Fibroblast of skin of scalp (primary cell): Measurements from ENCODE around the gene AATK. TPM values are rescaled to one million over a fixed set of nuclear protein-coding genes. Genes with fewer than 3 reads are reported as not detected.
A peak's percentile ranks its signal among the peaks of the same experiment; 100 is the strongest.

ENCODE experiments used
- DNase-seq: peaks from one replicate; pipeline ENCODE4 v3.0.0-alpha.2; 2013
- polyA plus RNA-seq, 2 experiments: library from polyadenylated mRNA; unstranded; fragments of 120-200 nt; gene quantifications; one replicate each; pipeline ENCODE4 v1.2.1, GENCODE V29; 2013; ENCODE audit not compliant: insufficient read length in 2 of 2

Gene AATK
- 0.18 TPM for polyA plus RNA-seq (2013, experiment 1 of 2; ENCODE audit: insufficient read length)
- 0.69 TPM for polyA plus RNA-seq (2013, experiment 2 of 2; ENCODE audit: insufficient read length)

GRCh38 chr17:81166033-81166492 lies at the start of gene AATK:
Gene AATK (minus strand): TSS chr17:81166221. CDS start chr17:81165992, 229 bp downstream.
- no peak for DNase-seq

GRCh38 chr17:81213978-81214377 lies 48.0 kb upstream of the AATK start:
- no peak for DNase-seq

GRCh38 chr17:81212365-81212764 lies 46.3 kb upstream of the AATK start:
- DNase-seq: no peak

- no peak for DNase-seq
Observed at GRCh38 chr17:81210868-81211267, 44.8 kb upstream of the AATK start.

- DNase-seq: no peak
Observed at GRCh38 chr17:81210466-81210865, 44.4 kb upstream of the AATK start.

- DNase-seq: no peak
Observed at GRCh38 chr17:81209141-81209540, 43.1 kb upstream of the AATK start.

GRCh38 chr17:81208651-81209050 lies 42.6 kb upstream of the AATK start:
- no peak for DNase-seq

GRCh38 chr17:81207610-81208581 lies 41.9 kb upstream of the AATK start:
- DNase-seq: no peak

GRCh38 chr17:81206657-81207056 lies 40.6 kb upstream of the AATK start:
- no peak for DNase-seq

GRCh38 chr17:81206166-81206565 lies 40.1 kb upstream of the AATK start:
- peak; percentile 34 for DNase-seq

GRCh38 chr17:81204578-81204977 lies 38.6 kb upstream of the AATK start:
- no peak for DNase-seq

GRCh38 chr17:81203136-81203535 lies 37.1 kb upstream of the AATK start:
- DNase-seq: no peak

- no peak for DNase-seq
Observed at GRCh38 chr17:81202318-81202717, 36.3 kb upstream of the AATK start.

- peak; percentile 59 for DNase-seq
Observed at GRCh38 chr17:81200695-81201580, 34.9 kb upstream of the AATK start.

GRCh38 chr17:81200201-81200600 lies 34.2 kb upstream of the AATK start:
- DNase-seq: no peak

- no peak for DNase-seq
Observed at GRCh38 chr17:81199482-81199830, 33.4 kb upstream of the AATK start.

- no peak for DNase-seq
Observed at GRCh38 chr17:81198826-81199481, 32.9 kb upstream of the AATK start.

- DNase-seq: no peak
Observed at GRCh38 chr17:81197831-81198490, 31.9 kb upstream of the AATK start.

GRCh38 chr17:81197409-81197795 lies 31.4 kb upstream of the AATK start:
- DNase-seq: no peak

- DNase-seq: no peak
Observed at GRCh38 chr17:81196505-81197408, 30.7 kb upstream of the AATK start.

- DNase-seq: no peak
Observed at GRCh38 chr17:81195941-81196495, 30.0 kb upstream of the AATK start.
